Cerebellar nuclear complex (tissue), 1 donor: ENCODE measurements around the gene ANXA1.

Experiments used
- DNase-seq, 2 experiments: peaks; one replicate each; lab custom pipeline; 2025; lab: John Stamatoyannopoulos, UW

ANXA1 gene

GRCh38 chr9:73210886-73211666 is 59.4 kb downstream of the ANXA1 start:
- DNase-seq, result no peak

- DNase-seq, result no peak
These were observed 61.6 kb downstream of the ANXA1 start for GRCh38 chr9:73213300-73213699.

- DNase-seq, result no peak
These were observed 63.6 kb downstream of the ANXA1 start for GRCh38 chr9:73215249-73215648.

GRCh38 chr9:73216100-73216499 is 64.4 kb downstream of the ANXA1 start:
- DNase-seq, result no peak
